ENCODE data around the gene NUAK2. TPM values are rescaled to one million over a fixed set of nuclear protein-coding genes. Genes with fewer than 3 reads are reported as not detected.

Gene NUAK2
- total and polyA plus RNA-seq, 7 donors: 0.28 to 15.0 (median 1.5) TPM

GRCh38 chr1:205291596-205291995, 29.9 kb downstream of the NUAK2 start:
- no peak overlapping the region for H3K4me3 ChIP-seq
- no peak for DNase-seq
- intact Hi-C loops (cut with DNase I): no loop called here
- no peak overlapping the region for H3K27ac ChIP-seq
- H3K9me3 ChIP-seq: no peaks in the 10 kb centered on the region
- no peaks in the 10 kb centered on the region for H3K36me3 ChIP-seq
- H3K27me3 ChIP-seq: no peaks in the 10 kb centered on the region
- 80 to 91% methylated on average over 6 of the region's 6 CpGs for WGBS, 2 donors
- peaks cover 0 to 22% (median 15%) of the 10 kb centered on the region in 4 donors for H3K4me1 ChIP-seq
- TF ChIP-seq POLR2A (IDR thresholded peaks at IDR 0.05) (no peak), CTCF (IDR thresholded peaks at IDR 0.05) (no peak), POLR2AphosphoS5 (IDR thresholded peaks at IDR 0.05) (no peak), EP300 (IDR thresholded peaks at IDR 0.05) (no peak)

- intact Hi-C loops (cut with DNase I): no loop called here
- 39 to 65% methylated on average over 8 of the region's 8 CpGs for WGBS, 2 donors
Measured at GRCh38 chr1:205287767-205288559, 33.6 kb downstream of the NUAK2 start.

GRCh38 chr1:205287076-205287475, 34.5 kb downstream of the NUAK2 start:
- H3K4me3 ChIP-seq: no peak overlapping the region
- no peaks in the 10 kb centered on the region for H3K36me3 ChIP-seq
- peak overlapping the region in 1 of 4 donors; percentile 28 for H3K27ac ChIP-seq
- no peak for TF ChIP-seq POLR2AphosphoS5 (IDR thresholded peaks at IDR 0.05)
- TF ChIP-seq EP300 (IDR thresholded peaks at IDR 0.05): no peak
- TF ChIP-seq POLR2A (IDR thresholded peaks at IDR 0.05): no peak
- TF ChIP-seq CTCF (IDR thresholded peaks at IDR 0.05): no peak
- H3K27me3 ChIP-seq: no peaks in the 10 kb centered on the region
- no peaks in the 10 kb centered on the region for H3K9me3 ChIP-seq
- H3K4me1 ChIP-seq: peaks cover 0 to 34% (median 15%) of the 10 kb centered on the region in 4 donors
- WGBS, 2 donors: 91 to 93% methylated on average over 3 of the region's 3 CpGs
- no peak for DNase-seq
- intact Hi-C loops (cut with DNase I): no loop called here

More at GRCh38 chr1:205287767-205288559, 33.6 kb downstream of the NUAK2 start:
- TF ChIP-seq POLR2AphosphoS5 (IDR thresholded peaks at IDR 0.05): no peak
- no peak for TF ChIP-seq POLR2A (IDR thresholded peaks at IDR 0.05)
- TF ChIP-seq CTCF (IDR thresholded peaks at IDR 0.05): no peak
- no peak for TF ChIP-seq EP300 (IDR thresholded peaks at IDR 0.05)
- H3K9me3 ChIP-seq: no peaks in the 10 kb centered on the region
- no peak for DNase-seq
- no peaks in the 10 kb centered on the region for H3K27me3 ChIP-seq
- H3K36me3 ChIP-seq: no peaks in the 10 kb centered on the region
- H3K4me1 ChIP-seq: peaks cover 0 to 34% (median 15%) of the 10 kb centered on the region in 4 donors
- no peak overlapping the region for H3K4me3 ChIP-seq
- peak overlapping the region in 2 of 4 donors; percentile 27 to 28 for H3K27ac ChIP-seq

- Histone ChIP-seq H3K27me3 (no peaks in the 10 kb centered on the region), H3K9me3 (no peaks in the 10 kb centered on the region), H3K4me1 (peaks cover 0 to 34% (median 15%) of the 10 kb centered on the region in 4 donors), H3K27ac (peak overlapping the region in 2 of 4 donors; percentile 59 to 74), H3K36me3 (no peaks in the 10 kb centered on the region), H3K4me3 (no peak overlapping the region)
- no peak for TF ChIP-seq CTCF (IDR thresholded peaks at IDR 0.05)
- intact Hi-C loops (cut with DNase I): no loop called here
- no peak for DNase-seq
- WGBS, 2 donors: 68 to 75% methylated on average over 9 of the region's 9 CpGs
Measured at GRCh38 chr1:205286335-205286950, 35.1 kb downstream of the NUAK2 start.
